Activated CD8-positive, alpha-beta memory T cell treated with anti-CD3 and anti-CD28 coated beads for 24 hours (primary cell): Measurements from ENCODE around the gene C3orf52.

Experiments
- DNase-seq: peaks from one replicate; pipeline ENCODE4 v3.0.0-alpha.2; 2020

Gene C3orf52

DNA sequence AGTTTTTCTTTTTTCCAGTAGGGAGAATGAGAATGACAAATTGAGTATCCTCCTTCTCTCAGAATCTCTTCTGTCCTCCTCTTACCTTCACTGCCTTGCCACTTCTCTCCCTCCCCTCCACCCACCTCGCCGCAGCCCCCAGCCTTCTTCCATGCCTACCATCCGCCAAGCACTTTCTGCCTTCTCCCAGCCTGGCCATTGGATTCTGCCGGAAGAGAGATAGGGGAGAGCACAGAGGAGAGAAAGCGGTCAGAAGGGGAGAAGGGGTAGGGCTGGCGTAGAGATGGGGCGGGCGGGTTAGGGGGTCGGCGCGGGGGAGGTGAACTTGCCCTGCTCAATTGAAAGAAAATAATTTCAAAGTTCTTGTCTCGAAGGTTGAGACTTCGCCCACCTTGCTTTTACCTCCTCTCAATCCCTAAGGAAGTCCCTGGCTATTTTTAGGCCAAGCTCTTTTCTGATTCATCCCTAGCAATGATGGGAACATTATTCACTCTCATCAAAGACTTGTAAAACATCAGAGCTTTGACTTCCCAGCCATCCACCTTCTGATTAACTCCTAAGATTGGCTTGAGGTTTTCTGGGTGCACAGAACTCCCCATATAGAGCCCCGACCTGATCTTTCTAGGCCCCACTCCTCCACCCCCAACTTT lies 811 bp downstream of the C3orf52 start:
- no peak for DNase-seq

DNA sequence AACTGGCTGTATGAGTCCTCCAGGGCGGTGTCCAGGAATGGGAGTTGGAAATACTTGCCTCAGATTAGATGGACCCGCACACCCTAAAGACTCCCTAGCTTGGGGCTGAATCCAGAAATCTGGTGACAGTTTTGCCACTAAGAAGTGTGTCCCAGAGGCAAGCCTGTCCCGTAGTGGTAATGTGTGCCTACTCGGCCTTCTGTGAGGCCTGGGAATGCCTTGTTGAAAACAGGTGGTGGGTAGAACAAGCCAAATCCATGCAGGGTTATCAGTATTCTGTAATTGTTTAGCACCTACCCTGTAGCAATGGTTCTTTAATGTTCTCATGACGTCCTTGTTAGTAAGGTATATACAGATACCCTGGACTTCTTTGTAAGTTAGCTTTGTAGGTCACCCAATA lies 1.6 kb downstream of the C3orf52 start:
- DNase-seq = no peak

DNA sequence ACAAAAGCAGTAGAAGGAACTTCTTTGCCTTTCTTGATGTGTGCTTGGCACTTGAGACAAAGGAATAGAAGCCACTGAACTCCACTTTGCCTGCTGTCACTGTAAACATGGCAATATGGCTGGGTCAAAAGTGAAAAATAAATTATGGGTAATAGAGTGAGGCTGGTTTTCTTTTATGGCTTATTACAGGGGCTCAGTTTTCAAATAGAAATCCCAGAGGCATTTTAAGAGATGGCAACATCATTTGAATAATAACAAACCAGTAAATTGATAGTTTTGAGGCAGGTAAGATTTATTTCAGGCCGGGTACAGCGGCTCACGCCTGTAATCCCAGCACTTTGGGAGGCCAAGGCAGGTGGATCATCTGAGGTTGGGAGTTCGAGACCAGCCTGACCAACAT lies 2.8 kb downstream of the C3orf52 start:
- DNase-seq = no peak

DNA sequence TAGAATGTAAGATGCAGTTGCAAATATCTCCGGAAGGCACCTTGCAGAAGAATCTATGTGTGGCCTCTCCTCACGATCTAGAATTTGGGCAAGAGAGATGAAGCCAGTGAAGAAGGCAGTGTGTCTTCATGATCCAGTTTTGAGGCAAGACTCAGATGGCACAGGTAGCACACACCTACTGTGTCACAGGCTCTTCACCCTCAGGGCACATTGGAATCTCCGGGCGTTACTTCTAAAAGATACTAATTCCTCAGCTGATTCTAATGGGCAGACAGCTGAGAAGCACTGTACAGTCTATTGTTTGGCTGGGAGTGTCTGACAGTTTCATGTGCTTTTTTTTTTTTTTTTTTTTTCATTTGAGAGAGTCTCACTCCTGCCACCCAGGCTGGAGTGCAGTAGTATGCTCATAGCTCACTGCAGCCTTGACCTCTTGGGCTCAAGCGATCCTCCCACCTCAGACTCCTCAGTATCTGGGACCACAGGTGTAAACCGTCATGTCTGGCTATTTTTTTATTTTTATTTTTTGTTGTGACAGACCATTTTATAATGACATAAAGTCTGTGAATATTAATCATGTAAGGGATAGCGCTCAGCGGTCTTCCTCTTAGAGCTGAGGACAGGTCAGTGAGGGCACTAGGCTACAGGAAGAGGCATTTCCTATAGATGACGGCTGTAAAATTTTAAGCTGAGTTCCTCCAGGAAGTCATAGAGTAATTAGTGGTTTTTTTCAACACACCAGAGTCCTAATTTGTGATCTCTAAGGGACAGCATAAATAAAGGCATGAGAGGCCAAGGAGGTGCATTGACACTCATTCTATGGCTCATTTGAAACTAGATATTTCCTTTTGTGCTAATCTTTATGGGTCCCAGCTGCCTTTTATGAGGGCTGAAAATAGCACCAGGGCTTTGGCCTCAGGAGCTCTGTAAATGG lies 4.0 kb downstream of the C3orf52 start:
- DNase-seq = no peak

DNA sequence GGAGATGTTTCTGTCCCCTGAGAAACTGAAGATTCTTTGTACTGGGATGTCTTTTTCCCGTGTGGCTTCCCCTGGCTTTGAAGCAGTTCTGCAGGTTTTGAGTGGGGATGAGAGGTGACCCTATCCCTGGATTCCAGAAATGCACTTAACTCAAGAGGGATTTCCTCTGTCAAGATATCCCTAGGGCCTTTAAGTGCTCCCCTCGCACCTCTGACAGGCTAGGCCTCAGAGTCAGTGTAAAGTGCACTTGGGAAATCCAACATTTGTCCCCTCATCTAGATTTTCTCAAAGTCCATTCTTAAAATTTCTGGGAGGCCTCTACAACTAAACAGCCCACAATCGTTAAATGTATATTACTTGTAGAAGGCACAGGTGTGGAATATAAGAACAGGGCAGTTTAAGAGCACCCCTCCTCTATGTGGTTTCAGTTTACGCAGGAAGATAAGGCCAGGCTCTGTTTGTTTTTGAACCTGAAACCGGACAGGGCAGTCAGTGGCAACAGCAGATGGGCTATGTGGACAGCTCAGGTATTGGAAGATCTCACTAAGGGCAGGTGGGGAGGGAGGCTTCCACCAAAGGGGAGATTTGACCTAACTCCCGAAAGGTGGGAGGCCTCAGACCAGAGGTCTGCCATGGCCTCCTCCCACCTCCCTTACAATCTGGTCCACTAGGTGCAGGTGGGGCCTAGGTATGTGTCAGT lies 4.8 kb downstream of the C3orf52 start:
- no peak for DNase-seq

DNA sequence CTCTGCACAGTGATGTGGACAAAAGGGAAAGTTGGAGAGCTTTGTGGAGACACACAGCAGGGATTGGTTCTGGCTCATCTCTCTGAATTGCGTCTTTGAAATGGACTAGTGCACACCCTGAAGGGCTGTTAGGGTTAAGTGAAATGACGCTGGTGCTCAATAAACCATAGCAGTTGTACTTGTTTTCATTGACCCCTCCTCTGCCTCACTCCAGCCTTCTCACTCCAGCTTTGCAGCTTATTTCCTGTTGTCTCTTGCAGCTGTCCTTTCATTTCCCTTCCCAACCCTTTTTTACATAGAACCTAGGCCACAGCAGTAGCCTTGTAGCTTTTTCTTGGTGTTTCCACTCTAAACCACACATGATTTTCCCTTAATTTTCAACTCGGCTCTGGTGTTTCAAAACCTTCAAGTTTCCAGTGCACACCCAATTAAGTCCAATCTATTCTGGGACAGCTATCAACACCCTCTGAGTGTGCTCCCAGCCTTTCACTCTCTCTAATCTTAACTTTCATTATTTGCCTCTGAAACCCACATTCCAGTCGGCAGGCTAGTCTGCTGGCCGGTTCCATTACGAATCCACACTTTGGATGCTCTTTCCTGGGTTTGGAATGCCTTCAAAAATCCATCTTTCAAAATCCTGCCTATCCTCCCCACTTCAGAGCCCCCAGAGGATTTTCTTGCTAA lies 6.4 kb downstream of the C3orf52 start:
- DNase-seq = no peak

DNA sequence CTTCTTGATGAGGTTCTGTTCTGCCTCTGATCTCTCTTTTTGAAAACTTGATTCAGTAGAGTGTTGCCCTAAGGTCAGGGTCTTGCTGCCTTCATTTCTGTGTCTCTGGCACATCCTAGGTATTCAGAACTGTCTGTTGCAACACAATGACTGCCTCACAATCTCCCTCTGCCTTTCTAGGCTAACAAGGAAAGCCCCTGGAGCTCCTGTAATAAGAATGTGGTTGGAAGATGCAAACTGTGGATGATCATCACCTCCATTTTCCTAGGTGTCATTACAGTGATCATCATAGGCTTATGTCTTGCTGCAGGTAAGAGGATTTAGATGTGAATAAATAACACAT lies 7.0 kb downstream of the C3orf52 start:
- no peak for DNase-seq

DNA sequence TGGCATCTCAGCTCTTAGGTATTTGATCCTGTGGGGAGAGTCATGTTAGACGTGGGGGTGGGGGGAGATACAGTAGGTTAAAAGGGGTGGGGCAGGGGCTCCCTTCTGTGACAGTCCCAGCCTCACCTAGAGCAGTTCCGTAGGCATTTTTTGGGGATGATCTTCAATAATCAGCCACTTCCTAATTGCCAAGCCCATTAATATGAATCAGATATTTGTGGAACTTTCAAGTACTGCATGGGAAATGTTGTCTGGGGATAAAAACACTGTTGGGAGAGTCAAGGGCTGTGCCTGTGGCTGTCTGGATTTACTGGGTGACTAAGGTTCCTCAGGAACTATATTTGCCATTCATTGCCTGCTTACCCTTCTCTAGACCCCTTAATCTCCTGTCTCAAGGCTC lies 9.5 kb downstream of the C3orf52 start:
- no peak for DNase-seq

DNA sequence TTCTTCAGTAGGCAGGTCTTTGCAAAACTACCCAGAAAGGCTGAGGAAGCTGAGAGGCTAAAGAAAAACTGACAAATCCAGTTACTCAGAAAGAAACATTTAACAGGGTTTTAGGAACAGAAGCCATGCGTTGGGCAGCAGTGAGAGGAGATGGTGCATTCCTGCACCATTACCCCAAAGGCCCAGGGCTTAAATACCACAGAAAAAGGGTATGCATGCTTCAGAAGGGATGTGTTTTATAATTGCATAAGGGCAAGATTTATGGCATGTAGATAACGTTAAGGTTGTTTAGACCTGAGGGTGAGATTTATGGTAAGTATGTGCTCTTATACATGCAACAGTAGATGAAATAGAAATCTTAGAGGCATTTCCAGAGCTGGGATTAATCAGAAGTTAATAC lies 10.0 kb downstream of the C3orf52 start:
- no peak for DNase-seq

DNA sequence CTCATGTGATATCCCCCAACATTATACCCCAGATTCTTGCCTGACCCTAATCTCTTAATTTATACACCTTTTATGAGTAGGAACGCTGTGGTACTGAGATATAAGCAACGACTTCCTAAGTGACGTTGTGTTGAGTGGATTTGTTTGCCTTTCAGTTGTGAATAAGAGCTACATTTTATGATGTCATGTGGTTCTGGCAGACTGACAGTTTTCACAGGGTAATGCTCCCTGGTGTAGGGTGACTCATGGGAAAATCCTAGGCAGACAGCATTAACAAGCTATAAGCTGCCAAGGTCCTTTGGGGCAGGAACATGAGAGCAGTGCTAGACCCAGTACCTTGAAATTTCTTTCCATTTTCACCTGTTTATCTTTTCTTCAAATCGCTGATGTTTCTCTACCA lies 11.2 kb downstream of the C3orf52 start:
- DNase-seq = no peak

DNA sequence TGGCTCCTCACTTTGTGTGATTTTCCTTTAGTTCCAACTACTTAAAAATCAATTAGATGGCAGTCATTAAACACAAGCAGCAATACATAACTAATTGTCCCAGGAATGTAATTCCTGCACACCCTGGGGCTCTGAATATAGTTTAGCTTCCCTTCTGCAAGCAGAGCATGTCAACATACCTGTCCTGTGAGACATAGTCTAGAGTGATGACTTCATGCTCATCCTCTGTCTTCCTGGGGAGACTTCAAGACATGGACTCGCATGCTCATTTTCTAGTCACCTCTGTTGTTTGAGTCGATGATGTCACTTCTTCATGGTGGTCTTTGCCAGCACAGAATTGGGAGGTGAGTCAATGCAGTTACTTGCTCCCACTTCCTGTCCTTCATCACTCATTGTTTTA lies 15.7 kb downstream of the C3orf52 start:
- DNase-seq = no peak

DNA sequence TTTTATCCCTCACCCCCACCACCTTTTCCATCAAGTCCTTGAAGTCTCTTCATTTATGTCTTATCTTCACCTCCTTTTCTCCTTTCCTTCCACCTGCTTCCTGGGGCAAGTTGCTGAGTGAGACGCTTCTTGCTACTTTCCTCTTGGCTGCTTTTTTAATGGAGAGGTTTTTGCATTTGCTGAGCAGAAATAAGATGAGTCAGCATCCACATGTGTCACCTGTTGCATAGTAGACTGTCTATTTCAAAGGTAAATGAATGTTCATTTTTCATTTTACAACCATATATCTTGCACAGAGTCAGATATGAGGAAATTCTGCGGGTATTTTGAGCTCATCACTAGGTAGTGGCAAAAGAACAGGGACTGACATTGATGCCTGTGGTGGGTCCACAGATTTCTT lies 18.6 kb downstream of the C3orf52 start:
- no peak for DNase-seq

DNA sequence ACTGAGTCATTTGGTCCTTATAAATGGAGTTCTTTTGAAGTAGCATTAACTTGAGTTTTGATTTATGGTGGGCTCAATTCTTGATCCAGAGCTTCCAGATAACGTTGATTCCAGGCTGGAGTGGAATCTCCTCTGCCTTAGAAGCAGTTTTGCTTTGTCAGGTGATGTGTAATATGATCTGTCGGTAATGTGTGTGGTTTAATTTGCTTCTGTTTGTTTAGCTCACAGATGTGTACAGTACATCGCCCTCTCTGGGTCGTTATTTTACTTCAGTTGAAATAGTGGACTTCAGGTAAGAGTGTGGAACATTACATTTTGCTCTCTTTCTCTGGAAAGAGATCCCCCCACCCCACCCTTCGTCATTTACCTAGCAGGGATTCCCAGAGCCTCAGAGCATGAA lies 23.1 kb downstream of the C3orf52 start:
- no peak for DNase-seq

DNA sequence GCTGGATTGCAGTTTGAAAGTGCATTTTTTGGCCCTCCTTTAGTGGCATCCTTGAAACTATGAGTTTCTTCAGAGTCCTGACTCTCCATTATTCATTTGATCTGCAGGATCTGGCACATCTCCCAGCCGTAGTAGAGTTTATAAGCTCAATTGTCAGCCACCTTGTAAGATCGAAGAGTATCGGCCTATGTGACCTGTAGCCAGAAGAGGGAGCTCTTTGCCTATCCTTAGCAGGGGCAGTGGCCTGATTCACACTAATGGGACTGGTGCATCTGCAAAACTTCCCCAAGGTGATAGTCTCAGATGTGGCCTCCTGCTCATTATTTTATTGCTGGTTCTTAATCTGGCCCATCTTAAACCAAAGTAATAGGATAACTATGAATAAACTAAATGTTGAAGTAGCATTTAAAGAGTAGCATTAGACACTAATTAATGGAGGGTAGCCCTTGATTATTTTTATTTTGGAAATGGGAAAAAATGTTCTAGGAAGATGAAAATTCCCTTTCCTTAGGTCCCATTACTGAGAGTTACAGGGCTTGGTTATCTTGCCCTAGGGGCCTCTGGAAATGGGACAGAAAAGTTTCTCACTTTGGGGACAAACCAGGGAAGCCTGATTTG lies 25.7 kb downstream of the C3orf52 start:
- peak; percentile 73 for DNase-seq

DNA sequence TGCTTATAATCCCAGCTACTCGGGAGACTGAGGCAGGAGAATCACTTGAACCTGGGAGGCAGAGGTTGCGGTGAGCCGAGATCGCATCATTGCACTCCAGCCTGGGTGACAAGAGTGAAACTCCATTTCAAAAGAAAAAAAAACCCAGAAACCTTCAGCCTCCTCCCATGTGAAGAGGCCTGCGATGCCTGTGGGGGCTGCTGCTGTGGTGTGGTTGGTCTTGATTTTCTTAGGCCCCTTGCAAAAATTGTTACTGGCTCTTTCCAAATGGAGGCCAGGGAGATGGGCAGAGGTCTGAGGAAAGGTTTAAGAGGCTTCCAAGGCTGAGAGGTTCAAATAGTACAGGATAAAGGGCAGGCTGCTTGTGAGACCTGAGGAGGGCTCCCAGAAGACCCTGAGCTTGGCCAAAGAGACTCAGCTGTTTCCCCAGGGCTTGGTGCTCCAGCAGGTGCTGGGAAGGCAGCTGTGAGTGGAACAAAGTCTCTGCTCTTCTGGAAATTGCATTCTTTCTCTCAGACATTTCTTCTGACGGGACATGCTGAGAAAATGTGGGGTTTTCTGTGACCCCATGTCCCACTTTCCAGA lies 28.5 kb downstream of the C3orf52 start:
- no peak for DNase-seq

DNA sequence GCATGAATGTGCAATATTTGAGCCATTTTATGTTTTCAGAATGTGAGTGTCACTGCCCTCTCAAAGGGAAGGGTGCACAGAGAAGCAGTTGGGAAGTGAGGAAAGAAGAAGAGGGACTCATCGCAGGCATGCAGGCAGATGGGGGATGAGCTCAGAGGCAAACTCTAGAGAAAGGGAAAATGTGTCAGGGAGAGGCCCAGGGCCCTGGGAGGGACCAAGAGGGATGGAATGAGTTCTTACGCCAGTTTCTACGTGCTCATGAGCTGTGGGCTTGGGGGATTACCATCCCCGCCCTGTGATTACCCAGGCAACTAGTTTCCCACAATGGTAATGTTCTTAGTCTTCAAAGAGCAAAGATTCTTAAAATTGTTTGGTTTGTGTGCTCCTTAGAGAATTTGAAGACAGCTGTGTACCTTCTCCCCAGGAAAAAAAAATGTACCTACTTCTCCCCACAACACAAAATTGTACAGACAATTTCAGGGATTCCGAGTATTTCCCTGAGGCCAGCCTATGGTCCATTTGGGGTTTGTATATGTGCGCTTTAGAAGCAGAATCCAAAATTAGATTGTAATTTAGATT lies 29.1 kb downstream of the C3orf52 start:
- DNase-seq = no peak

DNA sequence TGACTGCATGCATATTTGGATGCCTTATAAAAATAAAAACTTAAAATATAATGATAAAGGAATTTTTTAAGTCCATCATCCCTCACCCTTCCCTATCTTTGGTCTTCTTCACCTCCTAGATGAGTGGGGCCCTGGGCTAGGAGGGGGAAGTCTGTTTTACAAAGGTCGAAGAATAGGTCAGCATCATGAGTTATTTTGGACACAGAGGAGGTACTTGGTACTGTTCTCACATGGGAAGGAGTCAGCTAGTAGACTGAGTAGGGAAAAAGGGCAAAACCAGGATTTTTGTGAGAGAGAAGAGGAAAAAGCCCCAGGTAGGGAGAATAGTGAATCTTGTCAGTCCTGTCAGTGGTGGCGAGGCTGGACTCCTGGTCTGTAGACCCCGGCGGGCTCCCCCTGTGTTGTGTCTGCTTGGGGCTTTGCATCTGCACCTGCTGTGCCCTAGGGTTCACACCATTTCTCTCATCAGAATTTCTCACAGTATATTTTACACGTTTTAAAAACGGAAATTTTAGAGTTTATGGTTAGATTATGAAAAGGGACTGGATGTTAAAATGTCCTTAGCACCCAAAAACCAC lies 29.7 kb downstream of the C3orf52 start:
- DNase-seq = no peak

DNA sequence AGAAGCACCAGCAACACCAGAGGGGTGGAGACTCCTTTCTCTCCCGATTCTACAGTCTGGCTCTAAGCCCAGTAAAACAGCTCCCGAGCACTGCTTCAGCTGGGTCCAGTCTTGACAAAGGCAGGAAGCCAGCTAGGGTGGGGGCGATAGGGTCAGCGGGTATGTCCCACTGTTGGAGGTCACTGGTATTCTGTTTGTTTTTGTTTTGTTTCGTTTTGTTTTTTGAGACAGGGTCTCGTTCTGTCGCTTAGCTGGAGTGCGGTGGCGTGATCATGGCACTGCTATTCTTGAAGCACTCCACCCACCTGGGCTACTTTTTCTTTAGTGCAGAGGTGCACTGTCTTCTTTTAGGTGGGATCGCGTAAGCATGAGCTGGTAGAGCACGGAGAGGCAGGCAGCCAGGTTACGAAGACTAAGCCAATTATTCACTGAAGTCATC lies 30.6 kb downstream of the C3orf52 start:
- no peak for DNase-seq

DNA sequence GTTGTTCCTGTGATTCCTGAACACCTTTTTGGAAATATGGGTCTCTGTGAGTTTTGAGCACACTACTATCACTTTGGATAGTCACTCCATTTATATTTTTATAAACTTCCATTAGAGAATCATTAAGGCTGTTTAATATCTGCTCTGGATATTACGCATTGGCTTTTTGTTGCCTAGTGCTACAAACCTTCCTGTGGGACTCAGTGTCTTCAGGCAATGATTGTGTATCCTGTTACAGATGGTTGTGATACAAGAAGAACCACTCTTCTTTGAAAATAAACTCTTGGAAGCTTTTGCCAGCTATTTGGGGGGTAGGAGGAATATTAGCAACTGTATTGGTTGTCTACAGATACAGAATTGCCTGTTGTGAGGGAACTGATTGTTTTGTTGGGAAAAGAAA lies 31.2 kb downstream of the C3orf52 start:
- DNase-seq = no peak

DNA sequence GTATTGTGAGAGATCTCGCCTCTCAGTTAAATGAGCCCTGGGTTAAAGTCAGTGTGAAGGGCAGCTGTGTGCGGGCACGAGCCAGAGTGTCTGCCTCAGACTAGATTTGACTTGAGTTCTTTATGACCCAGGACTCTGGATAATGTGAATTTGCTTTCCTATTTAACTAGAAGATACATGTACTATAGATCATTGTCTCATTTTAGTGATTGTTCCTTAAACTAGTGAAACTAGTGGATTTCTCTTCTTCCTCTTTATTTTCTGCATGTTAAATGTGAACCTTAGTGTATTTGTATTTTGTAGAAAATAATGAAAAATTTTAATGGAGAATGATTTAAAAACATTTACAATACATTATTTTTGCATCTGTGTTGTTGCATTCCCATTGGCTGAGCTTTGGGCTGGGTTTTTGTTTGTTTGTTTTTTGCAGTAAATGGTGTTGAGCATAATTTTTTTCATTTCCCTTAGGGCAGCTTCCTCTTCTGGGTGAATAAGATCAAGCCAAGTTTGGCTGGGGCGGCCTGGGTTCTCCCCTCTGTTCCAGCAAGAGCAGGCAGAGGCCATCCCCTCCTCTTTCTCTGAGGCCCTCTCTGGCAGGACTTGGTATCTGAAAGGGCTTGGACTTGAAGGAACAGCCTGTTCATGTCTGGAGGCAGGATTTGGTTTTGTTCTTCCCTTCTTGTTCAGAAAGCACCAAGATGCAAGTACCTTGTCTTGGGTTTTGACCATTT lies 31.8 kb downstream of the C3orf52 start:
- no peak for DNase-seq
